ENCODE data around the gene CDC42EP1. TPM values are rescaled to one million over a fixed set of nuclear protein-coding genes. Genes with fewer than 3 reads are reported as not detected.
A peak's percentile ranks its signal among the peaks of the same experiment; 100 is the strongest.

CDC42EP1 gene
- total RNA-seq, 1 experiment from 2014 or later: 51.7 TPM

- DNase-seq (ENCODE audit: low read depth): no peak
These were observed 769 bp upstream of the CDC42EP1 start for GRCh38 chr22:37559521-37559900.

DNA sequence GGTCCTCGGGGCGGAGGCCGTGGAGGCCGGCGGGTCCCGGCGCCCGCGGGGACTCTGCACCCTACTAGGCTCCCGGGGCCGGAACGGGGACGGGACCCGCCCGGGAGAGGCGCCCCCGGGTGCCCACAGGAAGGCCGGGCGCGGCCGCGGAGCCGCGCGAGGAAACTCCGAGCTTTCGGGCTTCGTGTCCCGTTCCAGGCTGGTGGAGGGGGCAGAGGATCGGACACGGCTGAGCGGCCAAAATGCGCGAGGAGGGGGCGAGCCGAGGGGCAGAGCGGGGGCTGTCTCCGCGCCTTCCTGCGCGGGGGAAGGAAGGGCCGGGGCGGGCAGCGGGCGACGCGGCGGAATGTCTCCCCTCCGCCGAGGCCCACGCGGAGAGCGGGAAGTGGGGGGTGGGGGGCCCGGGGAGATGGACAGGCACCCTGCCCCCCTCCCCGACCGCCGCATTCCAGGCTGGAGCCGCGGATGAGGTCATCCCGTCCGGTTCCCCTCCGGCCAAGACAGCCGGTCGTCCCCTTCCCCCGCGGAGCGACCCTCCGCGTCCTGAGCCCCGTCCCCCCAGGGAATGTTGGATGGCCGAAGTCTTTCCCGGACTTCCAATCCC is 430 bp downstream of the CDC42EP1 start:
- peak; percentile 66 for DNase-seq (ENCODE audit: low read depth)

- peak; percentile 82 for DNase-seq (ENCODE audit: low read depth)
These were observed 1.1 kb downstream of the CDC42EP1 start for GRCh38 chr22:37561212-37562048.

- no peak for DNase-seq (ENCODE audit: low read depth)
These were observed 2.0 kb downstream of the CDC42EP1 start for GRCh38 chr22:37562049-37562875.

- DNase-seq (ENCODE audit: low read depth): peak; percentile 96
These were observed 3.1 kb downstream of the CDC42EP1 start for GRCh38 chr22:37563153-37564081.

GRCh38 chr22:37564111-37564711 is 3.9 kb downstream of the CDC42EP1 start:
- no peak for DNase-seq (ENCODE audit: low read depth)

DNA sequence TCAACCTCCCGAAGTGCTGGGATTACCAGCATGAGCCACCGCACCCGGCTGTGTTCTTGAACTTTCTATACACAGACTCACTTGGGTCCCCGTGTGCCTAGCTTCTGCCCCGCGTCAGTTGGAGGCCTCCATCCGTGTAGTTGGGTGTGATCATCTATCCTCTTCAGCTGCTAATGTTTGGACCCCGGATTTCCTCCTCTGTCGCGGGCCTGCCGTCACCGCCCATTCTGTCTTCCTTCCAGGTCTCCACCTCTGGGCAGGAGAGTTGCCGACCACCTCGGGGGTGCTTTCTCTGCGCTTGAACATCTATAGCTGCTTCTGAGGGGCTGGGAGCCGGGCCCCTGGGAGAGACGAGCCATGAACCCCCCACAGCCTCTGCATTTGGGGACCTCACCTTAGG is 5.5 kb downstream of the CDC42EP1 start:
- DNase-seq (ENCODE audit: low read depth): no peak

DNA sequence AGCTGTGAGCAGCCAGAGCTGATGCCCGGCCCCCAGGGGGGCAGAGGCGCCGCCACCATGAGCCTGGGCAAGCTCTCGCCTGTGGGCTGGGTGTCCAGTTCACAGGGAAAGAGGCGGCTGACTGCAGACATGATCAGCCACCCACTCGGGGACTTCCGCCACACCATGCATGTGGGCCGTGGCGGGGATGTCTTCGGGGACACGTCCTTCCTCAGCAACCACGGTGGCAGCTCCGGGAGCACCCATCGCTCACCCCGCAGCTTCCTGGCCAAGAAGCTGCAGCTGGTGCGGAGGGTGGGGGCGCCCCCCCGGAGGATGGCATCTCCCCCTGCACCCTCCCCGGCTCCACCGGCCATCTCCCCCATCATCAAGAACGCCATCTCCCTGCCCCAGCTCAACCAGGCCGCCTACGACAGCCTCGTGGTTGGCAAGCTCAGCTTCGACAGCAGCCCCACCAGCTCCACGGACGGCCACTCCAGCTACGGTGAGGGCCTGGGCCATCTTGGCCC is 6.1 kb downstream of the CDC42EP1 start:
- no peak for DNase-seq (ENCODE audit: low read depth)

- DNase-seq (ENCODE audit: low read depth): peak; percentile 74
These were observed 6.9 kb downstream of the CDC42EP1 start for GRCh38 chr22:37566903-37567798.

DNA sequence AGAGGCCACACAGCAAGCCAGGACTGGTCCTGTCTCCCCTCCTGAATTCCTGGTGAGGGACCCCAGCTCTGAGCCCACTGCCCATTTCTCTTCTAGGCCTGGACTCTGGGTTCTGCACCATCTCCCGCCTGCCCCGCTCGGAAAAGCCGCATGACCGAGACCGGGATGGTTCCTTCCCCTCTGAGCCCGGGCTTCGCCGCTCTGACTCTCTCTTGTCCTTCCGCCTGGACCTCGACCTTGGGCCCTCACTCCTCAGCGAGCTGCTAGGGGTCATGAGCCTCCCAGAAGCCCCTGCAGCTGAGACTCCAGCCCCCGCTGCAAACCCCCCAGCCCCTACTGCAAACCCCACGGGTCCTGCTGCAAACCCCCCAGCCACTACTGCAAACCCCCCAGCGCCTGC is 7.7 kb downstream of the CDC42EP1 start:
- no peak for DNase-seq (ENCODE audit: low read depth)

- DNase-seq (ENCODE audit: low read depth): no peak
These were observed 8.2 kb downstream of the CDC42EP1 start for GRCh38 chr22:37568448-37569008.

DNA sequence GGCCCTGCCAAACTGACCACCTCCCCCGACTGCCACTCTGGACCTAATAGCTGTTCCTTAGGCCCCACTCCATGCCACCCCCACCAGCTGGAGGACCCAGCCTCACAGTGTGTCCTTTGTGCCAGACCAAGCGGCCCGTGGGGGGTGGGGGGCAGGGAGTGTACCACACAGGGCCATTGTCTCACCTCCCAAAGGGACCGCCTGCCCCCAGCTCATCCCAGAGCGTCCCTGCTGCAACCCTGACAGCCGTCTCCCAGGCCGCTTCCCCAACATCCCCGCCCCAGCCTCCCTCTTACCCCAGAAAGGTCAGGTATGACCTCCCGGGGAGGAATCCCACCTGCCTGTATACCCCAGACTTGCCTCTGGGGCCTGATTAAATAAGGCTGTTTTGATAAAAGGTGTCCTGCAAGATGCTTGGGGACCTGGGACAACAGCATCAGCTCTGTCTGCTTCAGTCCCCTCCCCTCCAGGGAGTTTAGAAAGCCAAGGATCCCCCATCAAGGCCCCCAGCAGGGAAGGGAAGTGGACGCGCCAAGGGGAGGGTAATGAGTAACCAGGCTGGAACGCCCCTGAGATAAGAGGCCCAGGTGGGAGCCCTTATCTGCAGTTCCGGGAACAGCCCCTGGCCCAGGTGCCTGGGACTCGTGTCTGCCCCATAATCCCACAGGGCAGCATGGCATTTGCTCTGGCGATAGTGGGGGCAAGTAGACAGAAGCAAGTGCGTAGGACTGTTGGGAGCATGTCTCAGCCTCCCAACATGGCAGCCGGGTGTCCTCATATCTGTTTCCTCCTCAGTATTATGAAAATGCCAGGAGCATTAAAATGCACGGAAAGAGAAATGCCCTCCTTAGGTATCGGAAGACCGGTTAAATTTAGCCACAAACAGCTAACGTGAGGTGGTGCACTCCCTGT is 9.0 kb downstream of the CDC42EP1 start:
- DNase-seq (ENCODE audit: low read depth): peak; percentile 10

GRCh38 chr22:37569921-37570660 is 9.8 kb downstream of the CDC42EP1 start:
- peak; percentile 24 for DNase-seq (ENCODE audit: low read depth)

- peak; percentile 29 for DNase-seq (ENCODE audit: low read depth)
These were observed 10.3 kb downstream of the CDC42EP1 start for GRCh38 chr22:37570661-37570976.

- peak; percentile 83 for DNase-seq (ENCODE audit: low read depth)
These were observed 11.1 kb downstream of the CDC42EP1 start for GRCh38 chr22:37571258-37571991.

- DNase-seq (ENCODE audit: low read depth): no peak
These were observed 11.7 kb downstream of the CDC42EP1 start for GRCh38 chr22:37571992-37572373.

DNA sequence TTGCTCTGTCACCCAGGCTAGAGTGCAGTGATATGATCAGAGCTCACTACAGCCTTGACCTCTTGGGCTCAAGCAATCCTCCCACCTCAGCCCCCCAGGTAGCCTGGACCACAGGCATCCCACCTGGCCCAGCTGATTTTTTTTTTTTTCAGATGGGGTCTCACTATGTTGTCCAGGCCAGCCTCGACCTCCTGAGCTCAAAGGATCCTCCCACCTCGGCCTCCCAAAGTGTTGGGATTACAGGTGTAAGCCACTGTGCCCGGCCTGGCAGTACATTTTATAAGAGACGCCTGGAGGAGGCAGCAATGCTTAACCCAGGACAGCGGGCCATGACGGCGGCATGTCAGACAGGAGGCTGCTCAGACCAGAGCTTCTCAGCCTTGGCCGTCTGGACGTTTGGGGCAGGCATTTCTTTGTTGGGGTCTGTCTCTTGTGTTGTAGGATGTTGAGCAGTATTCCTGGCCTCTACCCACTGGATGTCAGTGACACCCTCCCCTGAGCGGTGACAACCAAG is 15.3 kb downstream of the CDC42EP1 start:
- DNase-seq (ENCODE audit: low read depth): no peak

Measured in M059J (cell line).